NCI-H524 treated with DMSO at 0.1 percent for 48 hours (cell line): ENCODE results near the gene NUP214.
A peak's percentile ranks its signal among the peaks of the same experiment; 100 is the strongest.
"Not testable (repeated sequence)": the region's sequence is repeated elsewhere in the genome, so short reads cannot be mapped to it uniquely, and the experiment has no call there.

Experiments
- DNase-seq: peaks from one replicate; lab custom pipeline; 2025; lab: John Stamatoyannopoulos, UW

Gene NUP214

GRCh38 chr9:131233995-131234394, 108.6 kb downstream of the NUP214 start:
- DNase-seq: no peak

GRCh38 chr9:131234799-131235479, 109.6 kb downstream of the NUP214 start:
- no peak for DNase-seq

- DNase-seq: no peak
Observed at GRCh38 chr9:131235480-131235851, 110.1 kb downstream of the NUP214 start.

- no peak for DNase-seq
Observed at GRCh38 chr9:131236161-131236560, 110.8 kb downstream of the NUP214 start.

- DNase-seq: no peak
Observed at GRCh38 chr9:131236761-131237160, 111.4 kb downstream of the NUP214 start.

- DNase-seq: no peak
Observed at GRCh38 chr9:131237291-131237690, 111.9 kb downstream of the NUP214 start.

- DNase-seq: no peak
Observed at GRCh38 chr9:131237931-131238401, 112.6 kb downstream of the NUP214 start.

GRCh38 chr9:131238402-131239021, 113.1 kb downstream of the NUP214 start:
- DNase-seq: no peak

GRCh38 chr9:131239161-131239975, 114.0 kb downstream of the NUP214 start:
- DNase-seq: no peak

GRCh38 chr9:131240047-131240921, 114.9 kb downstream of the NUP214 start:
- no peak for DNase-seq

GRCh38 chr9:131244331-131244730, 118.9 kb downstream of the NUP214 start:
- not testable (repeated sequence) for DNase-seq

GRCh38 chr9:131246618-131247017, 121.2 kb downstream of the NUP214 start:
- no peak for DNase-seq

GRCh38 chr9:131252120-131252519, 126.7 kb downstream of the NUP214 start:
- DNase-seq: no peak

GRCh38 chr9:131253891-131254491, 128.6 kb downstream of the NUP214 start:
- no peak for DNase-seq

GRCh38 chr9:131254626-131255025, 129.2 kb downstream of the NUP214 start:
- DNase-seq: no peak

- DNase-seq: peak; percentile 70
Observed at GRCh38 chr9:131255676-131256197, 130.4 kb downstream of the NUP214 start.

- no peak for DNase-seq
Observed at GRCh38 chr9:131257266-131258025, 132.1 kb downstream of the NUP214 start.

GRCh38 chr9:131258186-131258585, 132.8 kb downstream of the NUP214 start:
- no peak for DNase-seq

GRCh38 chr9:131258698-131259431, 133.5 kb downstream of the NUP214 start:
- DNase-seq: no peak

- DNase-seq: no peak
Observed at GRCh38 chr9:131259432-131259898, 134.1 kb downstream of the NUP214 start.
